Liver (tissue), 9 donors: ENCODE measurements around the gene ACSS2. TPM values are rescaled to one million over a fixed set of nuclear protein-coding genes. Genes with fewer than 3 reads are reported as not detected.

Source experiments
- DNase-seq: peaks from one replicate; pipeline ENCODE4 v3.0.0-alpha.2; 2017; ENCODE audit warnings: low spot score
- H3K27ac ChIP-seq, 2 donors: one replicate each; pipeline ENCODE4 v1.7.0; 2013; ENCODE audit warnings: inconsistent platforms in 2 of 2, low read length in 2 of 2, control low read depth in 1 of 2, low read depth in 1 of 2, mild to moderate bottlenecking in 1 of 2
- H3K27me3 ChIP-seq, 4 donors: one replicate each; pipeline versions ENCODE4 v1.6.1 to v1.7.0; 2013; ENCODE audit warnings: low read length in 3 of 4, inconsistent platforms in 1 of 4, mild to moderate bottlenecking in 1 of 4, moderate library complexity in 1 of 4; ENCODE audit not compliant: control insufficient read depth in 4 of 4, insufficient read depth in 4 of 4
- H3K36me3 ChIP-seq, 4 donors: one replicate each; pipeline versions ENCODE4 v1.6.1 to v1.7.0; 2013; ENCODE audit warnings: low read length in 3 of 4, mild to moderate bottlenecking in 3 of 4, low read depth in 1 of 4, moderate library complexity in 1 of 4; ENCODE audit not compliant: control insufficient read depth in 4 of 4, insufficient read depth in 3 of 4
- H3K4me1 ChIP-seq, 4 donors: one replicate each; pipeline versions ENCODE4 v1.6.1 to v1.7.0; 2013; ENCODE audit warnings: low read length in 3 of 4, mild to moderate bottlenecking in 3 of 4, moderate library complexity in 1 of 4; ENCODE audit not compliant: control insufficient read depth in 4 of 4, insufficient read depth in 4 of 4
- H3K4me3 ChIP-seq, 3 donors: one replicate each; pipeline versions ENCODE4 v1.6.1 to v1.7.0; 2013; ENCODE audit warnings: low read length in 3 of 3, control low read depth in 1 of 3, low read depth in 1 of 3, mild to moderate bottlenecking in 1 of 3
- H3K9ac ChIP-seq, 2 donors: one replicate each; pipeline ENCODE4 v1.7.0; 2013; ENCODE audit warnings: low read length in 2 of 2, mild to moderate bottlenecking in 2 of 2, moderate library complexity in 2 of 2, control low read depth in 1 of 2, low read depth in 1 of 2
- H3K9me3 ChIP-seq, 4 donors: one replicate each; pipeline versions ENCODE4 v1.6.1 to v1.7.0; 2013; ENCODE audit warnings: low read length in 3 of 4; ENCODE audit not compliant: control insufficient read depth in 4 of 4
- EGR1 ChIP-seq, 2 donors: IDR thresholded peaks; 2 replicates each; pipeline ENCODE4 v1.6.1; 2016 to 2018; ENCODE audit warnings: antibody characterized with exemption in 2 of 2, low read depth in 2 of 2
- FOXA2 ChIP-seq: IDR thresholded peaks from 2 replicates; pipeline ENCODE4 v1.6.1; 2016; ENCODE audit warnings: antibody characterized with exemption
- HNF4A ChIP-seq, 2 donors: conservative IDR thresholded peaks; 2 replicates each; pipeline ENCODE4 v1.6.1; 2016; ENCODE audit warnings: antibody characterized with exemption in 2 of 2, mild to moderate bottlenecking in 2 of 2
- JUND ChIP-seq, 2 donors: IDR thresholded peaks; 2 replicates each; pipeline ENCODE4 v1.6.1; 2016; ENCODE audit warnings: antibody characterized with exemption in 2 of 2
- NR2F2 ChIP-seq: IDR thresholded peaks from 2 replicates; pipeline ENCODE4 v1.6.1; 2016; ENCODE audit warnings: antibody characterized with exemption
- RAD21 ChIP-seq, 2 donors: IDR thresholded peaks; 2 replicates each; pipeline ENCODE4 v1.6.1; 2016; ENCODE audit warnings: antibody characterized with exemption in 2 of 2, mild to moderate bottlenecking in 2 of 2
- RXRA ChIP-seq, 2 donors: IDR thresholded peaks; 2 replicates each; pipeline ENCODE4 v1.6.1; 2017 to 2018; ENCODE audit warnings: antibody characterized with exemption in 2 of 2, mild to moderate bottlenecking in 1 of 2
- TAF1 ChIP-seq: conservative IDR thresholded peaks from 2 replicates; pipeline ENCODE4 v1.6.1; 2016; ENCODE audit warnings: antibody characterized with exemption, mild to moderate bottlenecking
- WGBS: extraction: QIAGEN DNeasy Blood & Tissue Kit; methylation state at CpG from one replicate; pipeline ENCODE4 v1.1.7; 2013; 5-methylcytosine and 5-hydroxymethylcytosine counted together
- polyA plus RNA-seq, 2 donors: library from polyadenylated mRNA; stranded (reverse) in 1 of 2; unstranded in 1 of 2; fragments of 200-250 nt in 1 of 2; fragments of >200 nt in 1 of 2; fragmentation: Nextera tagmentation in 1 of 2; extraction: Ambion mirVana in 1 of 2; gene quantifications; one replicate each; pipeline versions ENCODE4 v1.2.1 to v1.2.3, GENCODE V29; 2013 to 2015
- total RNA-seq, 2 donors: library from RNA; depleted of rRNA; stranded (reverse); fragments of >200 nt; gene quantifications; one replicate each; pipeline ENCODE4 v1.2.3, GENCODE V29; 2014
- TF ChIP-seq, protein P1 (sequence below): IDR thresholded peaks from 2 replicates; pipeline ENCODE4 v1.6.1; 2016; ENCODE audit warnings: antibody characterized with exemption
- TF ChIP-seq, protein P2 (sequence below): IDR thresholded peaks from 2 replicates; pipeline ENCODE4 v1.6.1; 2016; ENCODE audit warnings: antibody characterized with exemption, mild to moderate bottlenecking
- donor health status: healthy.
- donor health status: healthy.
- donor health status: healthy.
- donor health status: healthy.
- donor health status: healthy.

Gene ACSS2
- total and polyA plus RNA-seq, 4 donors = 29.8 to 260 (median 80.0) TPM

GRCh38 chr20:34968042-34968775, 91.8 kb downstream of the ACSS2 start:
- H3K4me3 ChIP-seq = no peak overlapping the region
- TF ChIP-seq FOXA2 (no peak), TAF1 (no peak)

DNA sequence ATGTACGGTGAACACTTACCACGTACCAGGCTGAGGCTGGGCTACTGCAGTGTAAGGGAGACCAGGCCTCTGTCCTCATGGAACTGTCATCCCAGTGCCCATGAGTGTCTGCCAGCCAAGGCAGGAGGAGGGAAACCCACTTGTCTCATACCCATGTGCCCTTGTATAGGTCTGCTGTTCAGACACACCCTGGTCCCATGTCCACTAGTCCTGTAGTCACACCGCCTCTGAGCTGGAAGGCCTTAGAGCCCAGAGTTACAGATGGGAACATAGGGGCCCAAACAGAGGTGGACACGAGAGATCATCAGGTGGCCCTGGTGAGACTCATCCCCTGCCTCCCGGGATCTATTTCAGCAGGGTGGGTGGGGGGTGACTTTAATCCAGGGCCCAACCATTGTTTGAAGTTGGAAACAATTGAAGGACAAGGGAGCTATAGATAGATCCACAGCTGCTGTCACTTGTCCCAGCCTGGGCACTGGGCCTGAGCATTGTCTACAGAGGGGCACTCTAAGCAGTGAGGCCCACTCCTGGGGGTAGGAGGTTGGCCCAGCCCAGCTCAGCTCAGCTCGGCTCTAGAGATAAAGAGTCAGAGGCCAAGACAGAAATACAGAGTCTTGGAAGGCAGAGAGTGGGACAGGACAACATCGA, 93.9 kb downstream of the ACSS2 start:
- H3K27me3 ChIP-seq = no peaks in the 10 kb centered on the region
- H3K9ac ChIP-seq = no peak overlapping the region
- DNase-seq = no peak
- H3K27ac ChIP-seq = no peak overlapping the region
- H3K4me1 ChIP-seq = no peaks in the 10 kb centered on the region
- WGBS = 95% methylated on average over 7 of the region's 7 CpGs
- H3K9me3 ChIP-seq = no peaks in the 10 kb centered on the region
- no peaks in the 10 kb centered on the region for H3K36me3 ChIP-seq
- no peak for TF ChIP-seq EGR1 (IDR thresholded peaks at IDR 0.05; ENCODE audit: low read depth in 2 of 2)
- TF ChIP-seq, protein P1, sequence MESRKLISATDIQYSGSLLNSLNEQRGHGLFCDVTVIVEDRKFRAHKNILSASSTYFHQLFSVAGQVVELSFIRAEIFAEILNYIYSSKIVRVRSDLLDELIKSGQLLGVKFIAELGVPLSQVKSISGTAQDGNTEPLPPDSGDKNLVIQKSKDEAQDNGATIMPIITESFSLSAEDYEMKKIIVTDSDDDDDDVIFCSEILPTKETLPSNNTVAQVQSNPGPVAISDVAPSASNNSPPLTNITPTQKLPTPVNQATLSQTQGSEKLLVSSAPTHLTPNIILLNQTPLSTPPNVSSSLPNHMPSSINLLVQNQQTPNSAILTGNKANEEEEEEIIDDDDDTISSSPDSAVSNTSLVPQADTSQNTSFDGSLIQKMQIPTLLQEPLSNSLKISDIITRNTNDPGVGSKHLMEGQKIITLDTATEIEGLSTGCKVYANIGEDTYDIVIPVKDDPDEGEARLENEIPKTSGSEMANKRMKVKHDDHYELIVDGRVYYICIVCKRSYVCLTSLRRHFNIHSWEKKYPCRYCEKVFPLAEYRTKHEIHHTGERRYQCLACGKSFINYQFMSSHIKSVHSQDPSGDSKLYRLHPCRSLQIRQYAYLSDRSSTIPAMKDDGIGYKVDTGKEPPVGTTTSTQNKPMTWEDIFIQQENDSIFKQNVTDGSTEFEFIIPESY = no peak
- TF ChIP-seq TAF1 = no peak
- TF ChIP-seq FOXA2 = no peak
- TF ChIP-seq NR2F2 = no peak
- no peak for TF ChIP-seq RXRA (IDR thresholded peaks at IDR 0.05)
- TF ChIP-seq, protein P2, sequence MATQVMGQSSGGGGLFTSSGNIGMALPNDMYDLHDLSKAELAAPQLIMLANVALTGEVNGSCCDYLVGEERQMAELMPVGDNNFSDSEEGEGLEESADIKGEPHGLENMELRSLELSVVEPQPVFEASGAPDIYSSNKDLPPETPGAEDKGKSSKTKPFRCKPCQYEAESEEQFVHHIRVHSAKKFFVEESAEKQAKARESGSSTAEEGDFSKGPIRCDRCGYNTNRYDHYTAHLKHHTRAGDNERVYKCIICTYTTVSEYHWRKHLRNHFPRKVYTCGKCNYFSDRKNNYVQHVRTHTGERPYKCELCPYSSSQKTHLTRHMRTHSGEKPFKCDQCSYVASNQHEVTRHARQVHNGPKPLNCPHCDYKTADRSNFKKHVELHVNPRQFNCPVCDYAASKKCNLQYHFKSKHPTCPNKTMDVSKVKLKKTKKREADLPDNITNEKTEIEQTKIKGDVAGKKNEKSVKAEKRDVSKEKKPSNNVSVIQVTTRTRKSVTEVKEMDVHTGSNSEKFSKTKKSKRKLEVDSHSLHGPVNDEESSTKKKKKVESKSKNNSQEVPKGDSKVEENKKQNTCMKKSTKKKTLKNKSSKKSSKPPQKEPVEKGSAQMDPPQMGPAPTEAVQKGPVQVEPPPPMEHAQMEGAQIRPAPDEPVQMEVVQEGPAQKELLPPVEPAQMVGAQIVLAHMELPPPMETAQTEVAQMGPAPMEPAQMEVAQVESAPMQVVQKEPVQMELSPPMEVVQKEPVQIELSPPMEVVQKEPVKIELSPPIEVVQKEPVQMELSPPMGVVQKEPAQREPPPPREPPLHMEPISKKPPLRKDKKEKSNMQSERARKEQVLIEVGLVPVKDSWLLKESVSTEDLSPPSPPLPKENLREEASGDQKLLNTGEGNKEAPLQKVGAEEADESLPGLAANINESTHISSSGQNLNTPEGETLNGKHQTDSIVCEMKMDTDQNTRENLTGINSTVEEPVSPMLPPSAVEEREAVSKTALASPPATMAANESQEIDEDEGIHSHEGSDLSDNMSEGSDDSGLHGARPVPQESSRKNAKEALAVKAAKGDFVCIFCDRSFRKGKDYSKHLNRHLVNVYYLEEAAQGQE = no peak
- TF ChIP-seq RAD21 (IDR thresholded peaks at IDR 0.05) = no peak
- no peak for TF ChIP-seq JUND (IDR thresholded peaks at IDR 0.05)
- no peak for TF ChIP-seq HNF4A (conservative IDR thresholded peaks at IDR 0.05)
- no peak overlapping the region for H3K4me3 ChIP-seq

More at GRCh38 chr20:34968042-34968775, 91.8 kb downstream of the ACSS2 start:
- H3K9ac ChIP-seq = no peak overlapping the region
- no peaks in the 10 kb centered on the region for H3K27me3 ChIP-seq
- DNase-seq = no peak
- no peaks in the 10 kb centered on the region for H3K9me3 ChIP-seq
- H3K36me3 ChIP-seq = no peaks in the 10 kb centered on the region
- 90% methylated on average over 7 of the region's 7 CpGs for WGBS
- H3K4me1 ChIP-seq = no peaks in the 10 kb centered on the region
- no peak overlapping the region for H3K27ac ChIP-seq
